ENCODE measurements around the gene AMH.

Gene AMH

DNA sequence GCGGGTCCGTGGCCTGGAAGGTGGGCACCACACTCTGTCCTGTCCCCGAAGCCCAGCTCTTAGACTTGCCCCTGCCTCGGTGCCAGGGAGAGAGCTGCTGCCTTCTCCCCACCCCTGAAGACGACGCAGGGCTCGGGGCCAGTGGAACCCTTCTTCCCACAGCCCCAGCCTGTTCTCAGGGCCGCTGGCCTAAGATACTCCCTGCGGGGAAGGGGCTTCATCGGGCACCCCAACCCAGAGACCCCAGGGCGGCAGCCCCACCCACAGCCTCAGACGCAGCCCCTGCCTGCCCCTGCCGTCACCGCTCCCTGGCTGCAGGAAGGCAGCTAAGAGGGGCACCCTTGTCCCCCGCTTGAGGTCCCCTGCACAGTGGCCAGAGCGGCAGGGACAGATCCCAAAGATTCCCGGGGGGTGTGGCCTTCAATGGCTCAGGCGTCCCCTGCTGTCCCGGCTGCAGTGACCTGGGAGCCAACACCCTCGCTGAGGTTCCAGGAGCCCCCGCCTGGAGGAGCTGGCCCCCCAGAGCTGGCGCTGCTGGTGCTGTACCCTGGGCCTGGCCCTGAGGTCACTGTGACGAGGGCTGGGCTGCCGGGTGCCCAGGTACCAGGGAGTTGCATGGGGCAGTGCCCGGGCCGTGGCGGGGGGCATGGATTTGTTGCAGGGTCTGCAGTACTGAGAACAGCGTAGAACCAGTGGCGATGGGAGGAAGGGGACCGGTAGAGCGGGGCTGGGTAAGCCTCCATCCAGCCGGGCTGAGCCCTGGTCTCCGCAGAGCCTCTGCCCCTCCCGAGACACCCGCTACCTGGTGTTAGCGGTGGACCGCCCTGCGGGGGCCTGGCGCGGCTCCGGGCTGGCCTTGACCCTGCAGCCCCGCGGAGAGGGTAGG, 1.0 kb downstream of the AMH start:
- no peak for DNase-seq (ENCODE audit: low read depth)

DNA sequence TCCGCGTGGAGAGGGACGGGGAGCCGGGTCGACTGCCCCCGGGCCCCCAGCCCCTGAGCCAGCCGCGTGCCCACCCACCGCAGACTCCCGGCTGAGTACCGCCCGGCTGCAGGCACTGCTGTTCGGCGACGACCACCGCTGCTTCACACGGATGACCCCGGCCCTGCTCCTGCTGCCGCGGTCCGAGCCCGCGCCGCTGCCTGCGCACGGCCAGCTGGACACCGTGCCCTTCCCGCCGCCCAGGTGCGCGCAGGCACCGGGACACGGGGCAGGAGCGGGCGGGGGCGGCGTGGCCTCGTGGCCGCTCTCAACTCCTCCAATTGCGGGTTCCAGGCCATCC, 1.6 kb downstream of the AMH start:
- no peak for DNase-seq (ENCODE audit: low read depth)

DNA sequence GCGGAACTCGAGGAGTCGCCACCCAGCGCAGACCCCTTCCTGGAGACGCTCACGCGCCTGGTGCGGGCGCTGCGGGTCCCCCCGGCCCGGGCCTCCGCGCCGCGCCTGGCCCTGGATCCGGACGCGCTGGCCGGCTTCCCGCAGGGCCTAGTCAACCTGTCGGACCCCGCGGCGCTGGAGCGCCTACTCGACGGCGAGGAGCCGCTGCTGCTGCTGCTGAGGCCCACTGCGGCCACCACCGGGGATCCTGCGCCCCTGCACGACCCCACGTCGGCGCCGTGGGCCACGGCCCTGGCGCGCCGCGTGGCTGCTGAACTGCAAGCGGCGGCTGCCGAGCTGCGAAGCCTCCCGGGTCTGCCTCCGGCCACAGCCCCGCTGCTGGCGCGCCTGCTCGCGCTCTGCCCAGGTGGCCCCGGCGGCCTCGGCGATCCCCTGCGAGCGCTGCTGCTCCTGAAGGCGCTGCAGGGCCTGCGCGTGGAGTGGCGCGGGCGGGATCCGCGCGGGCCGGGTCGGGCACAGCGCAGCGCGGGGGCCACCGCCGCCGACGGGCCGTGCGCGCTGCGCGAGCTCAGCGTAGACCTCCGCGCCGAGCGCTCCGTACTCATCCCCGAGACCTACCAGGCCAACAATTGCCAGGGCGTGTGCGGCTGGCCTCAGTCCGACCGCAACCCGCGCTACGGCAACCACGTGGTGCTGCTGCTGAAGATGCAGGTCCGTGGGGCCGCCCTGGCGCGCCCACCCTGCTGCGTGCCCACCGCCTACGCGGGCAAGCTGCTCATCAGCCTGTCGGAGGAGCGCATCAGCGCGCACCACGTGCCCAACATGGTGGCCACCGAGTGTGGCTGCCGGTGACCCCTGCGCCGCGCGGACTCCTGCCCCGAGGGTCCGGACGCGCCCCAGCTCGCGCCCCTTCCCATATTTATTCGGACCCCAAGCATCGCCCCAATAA, 2.3 kb downstream of the AMH start:
- DNase-seq (ENCODE audit: low read depth), result no peak

DNA sequence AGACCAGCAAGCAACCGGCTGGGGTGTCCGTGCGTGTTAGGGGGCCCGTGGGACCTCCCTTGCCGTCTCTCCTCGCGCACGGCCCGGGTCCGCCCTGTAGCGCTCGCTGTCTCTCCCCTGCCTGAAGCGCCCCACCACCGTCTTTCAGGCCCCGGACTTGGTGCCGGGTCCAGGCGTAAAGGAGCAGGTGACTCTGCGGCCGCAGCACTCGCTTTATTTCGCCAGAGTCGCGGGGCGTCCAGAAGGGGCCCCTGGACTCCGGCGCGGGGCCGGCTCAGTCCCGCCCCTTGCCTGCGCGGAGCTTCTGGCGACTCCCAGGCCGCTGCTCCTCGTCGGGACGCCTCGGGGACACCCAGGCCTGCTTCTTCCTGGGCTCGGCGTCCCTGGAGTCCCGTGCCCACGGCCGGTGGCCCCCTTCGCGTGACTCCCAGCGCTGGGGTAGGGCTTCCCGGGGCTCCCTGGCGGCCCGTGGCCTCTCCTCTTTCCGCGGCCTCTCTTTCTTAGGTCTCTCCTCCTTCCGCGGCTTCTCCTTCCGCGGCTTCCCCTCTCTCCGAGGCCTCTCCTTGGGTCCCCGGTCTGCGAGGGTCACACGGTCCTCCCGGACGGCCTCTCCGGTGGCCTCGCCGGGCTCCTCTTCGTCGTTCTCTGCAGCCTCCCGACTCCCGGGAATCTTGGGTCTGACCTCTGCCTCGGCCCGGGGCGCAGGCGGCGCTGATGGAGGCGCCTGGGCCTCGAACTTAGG, 3.1 kb downstream of the AMH start:
- no peak for DNase-seq (ENCODE audit: low read depth)

DNA sequence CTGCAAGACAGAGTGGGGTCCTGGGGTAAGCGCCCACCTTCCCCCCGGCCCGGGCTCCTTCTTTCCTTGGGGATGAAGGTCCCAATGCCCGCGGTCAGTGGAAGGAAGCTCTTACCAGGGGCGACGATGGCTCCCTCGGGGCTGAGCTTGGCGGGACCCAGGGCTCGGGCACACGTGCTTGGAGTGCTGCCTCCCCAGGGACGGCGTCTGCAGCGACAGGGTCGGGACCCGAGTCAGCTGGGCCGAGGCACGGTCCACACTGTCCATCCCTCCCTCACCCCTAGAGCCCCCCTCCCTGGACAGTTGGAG, 3.6 kb downstream of the AMH start:
- DNase-seq (ENCODE audit: low read depth), result no peak

DNA sequence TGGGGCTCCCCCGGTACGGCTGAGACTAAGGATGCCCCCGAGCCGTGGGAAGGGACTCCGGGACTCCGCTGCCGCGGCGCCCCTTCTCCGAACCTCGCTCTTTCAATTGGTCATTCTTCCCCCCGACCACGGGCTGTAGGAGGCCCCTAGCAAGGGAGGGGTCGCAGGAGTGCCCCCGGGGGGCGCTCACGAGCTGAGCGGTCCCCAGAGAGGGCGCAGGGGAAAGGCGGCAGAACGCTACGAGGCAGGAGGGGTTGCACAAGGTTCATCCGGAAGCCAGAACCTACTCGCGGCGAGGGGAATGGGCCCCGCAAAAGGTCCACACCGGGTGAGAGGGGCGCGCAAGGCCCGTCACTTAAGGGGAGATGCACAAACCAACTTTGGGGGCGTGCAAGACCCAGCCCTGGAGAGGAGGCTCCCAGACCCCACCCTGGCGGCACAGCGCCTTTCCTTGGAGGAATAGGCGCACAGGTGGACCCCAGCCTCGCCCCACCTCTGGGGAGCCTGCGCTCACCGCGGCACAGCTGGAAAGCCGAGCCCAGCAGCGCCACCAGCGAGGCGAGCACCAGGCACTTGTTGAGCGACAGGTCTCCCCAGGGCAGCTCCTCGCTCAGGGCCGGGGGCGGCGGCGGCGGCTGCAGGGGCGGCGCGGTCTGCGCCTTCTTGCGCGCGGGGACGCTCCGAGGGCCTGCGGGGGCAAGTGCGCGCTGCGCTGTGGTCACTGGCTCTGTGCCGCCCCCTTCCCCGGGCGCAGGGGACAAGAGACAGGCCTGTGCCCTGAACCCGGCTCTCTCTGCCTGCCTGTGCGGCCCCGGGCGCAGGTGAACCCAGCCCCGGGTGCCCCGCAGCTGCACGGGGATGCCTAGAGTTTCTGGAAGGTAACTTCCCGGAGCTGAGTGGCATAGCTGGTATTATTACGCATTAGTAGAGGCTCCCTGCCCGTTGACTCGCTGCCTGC, 4.3 kb downstream of the AMH start:
- DNase-seq (ENCODE audit: low read depth), result no peak

DNA sequence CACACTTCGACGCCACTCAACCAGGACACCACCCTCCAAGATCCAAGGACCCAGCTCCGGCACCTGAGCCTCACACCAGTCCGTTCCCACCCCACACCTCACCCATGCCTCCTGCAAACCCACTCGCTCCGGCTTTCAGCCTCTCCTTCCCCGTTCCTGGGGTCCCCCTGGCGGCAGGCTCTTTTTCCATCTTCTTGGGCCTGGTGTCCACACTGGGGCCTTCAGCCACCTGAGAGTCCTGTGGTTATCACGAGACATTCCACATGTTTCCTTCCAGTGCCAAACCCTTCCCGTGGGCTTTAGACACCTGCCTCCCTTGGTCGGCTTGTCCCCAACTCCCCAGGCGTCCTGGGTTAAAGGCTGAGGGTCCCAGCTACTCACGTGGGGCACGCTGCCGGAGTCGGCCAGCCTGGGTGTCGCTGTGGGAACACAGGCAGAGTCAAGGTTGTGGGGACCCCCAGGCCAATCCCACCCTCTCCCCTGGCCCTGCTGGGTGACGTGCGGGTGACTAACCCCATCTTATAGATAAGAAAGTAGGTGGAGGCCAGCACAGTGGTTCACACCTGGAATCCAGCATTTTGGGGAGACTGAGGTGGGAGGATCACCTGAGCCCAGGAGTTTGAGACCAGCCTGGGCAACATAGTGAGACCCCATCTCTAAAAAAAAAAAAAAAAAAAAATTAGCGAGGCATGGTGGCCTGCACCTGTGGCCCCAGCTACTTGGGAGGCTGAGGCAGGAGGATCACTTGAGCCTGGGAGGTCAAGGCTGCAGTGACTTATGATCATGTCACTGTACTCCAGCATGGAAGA, 5.1 kb downstream of the AMH start:
- no peak for DNase-seq (ENCODE audit: low read depth)

DNA sequence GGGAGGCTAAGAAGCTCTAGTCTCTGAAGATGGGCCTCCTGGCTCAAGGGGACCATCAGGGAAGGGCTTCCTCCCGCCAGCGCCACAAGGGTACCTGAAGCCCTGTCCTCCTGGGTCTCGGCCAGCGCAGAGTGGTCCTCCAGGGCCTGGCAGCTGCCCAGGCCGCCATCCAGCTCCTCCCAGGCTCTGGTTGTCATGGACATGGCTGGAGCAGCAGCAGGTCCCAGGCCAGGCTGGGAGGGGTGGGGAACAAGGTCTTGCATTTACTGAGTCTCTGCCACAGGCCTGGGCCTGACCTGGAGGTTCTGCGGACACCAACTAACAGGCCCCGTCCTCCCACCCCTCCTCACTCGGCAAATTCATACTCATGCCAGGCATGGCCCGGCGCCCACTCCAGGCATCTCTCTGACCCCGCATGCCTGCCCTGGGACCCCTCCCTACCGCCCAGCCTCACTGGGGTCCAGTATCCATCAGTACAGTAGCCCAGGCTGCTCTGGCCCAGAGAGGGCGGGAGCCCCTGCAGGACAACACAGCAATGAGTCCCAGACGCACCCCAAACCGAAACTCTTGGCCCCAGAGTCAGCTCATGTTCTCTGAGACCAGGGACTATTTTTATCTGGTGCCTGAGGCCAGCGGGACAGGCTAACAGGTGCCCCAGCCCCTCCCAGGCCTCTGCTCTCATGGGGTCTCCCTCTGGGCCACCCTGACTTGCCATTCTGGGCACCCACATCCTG, 6.2 kb downstream of the AMH start:
- no peak for DNase-seq (ENCODE audit: low read depth)

DNA sequence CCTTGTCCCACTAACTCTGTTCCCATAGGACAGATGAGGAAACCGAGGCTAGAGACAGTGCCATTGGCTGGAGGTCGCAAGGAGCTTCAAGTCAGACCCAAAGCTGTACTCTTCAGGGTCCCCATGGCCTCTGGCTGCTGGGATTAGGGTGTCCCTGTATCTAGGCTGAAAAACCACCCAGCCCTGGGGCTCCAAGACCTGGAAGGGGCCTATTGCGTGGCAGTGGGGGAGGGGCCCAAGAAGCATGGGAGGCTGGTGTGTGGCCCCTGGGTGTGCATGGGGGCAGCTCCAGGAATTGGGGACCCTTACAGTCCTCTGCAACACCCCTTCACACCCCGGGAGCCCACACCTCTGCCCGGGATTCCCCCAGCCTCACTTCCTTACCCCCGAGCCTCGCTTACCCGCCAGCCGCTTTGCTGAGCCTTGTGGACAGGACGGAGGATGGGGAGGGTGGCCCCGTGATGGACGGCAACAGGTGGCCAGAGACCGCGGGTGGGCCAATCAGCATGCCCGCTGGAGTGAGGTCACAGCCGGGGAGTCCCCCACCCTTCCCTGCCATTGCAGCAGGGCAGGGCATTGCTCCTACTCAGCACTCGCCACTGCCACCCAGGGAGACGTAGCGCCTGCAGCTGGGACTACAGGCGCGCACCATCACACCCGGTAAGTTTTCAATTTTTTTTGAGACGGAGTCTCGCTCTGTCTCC, 7.0 kb downstream of the AMH start, which contains the start of gene JSRP1:
Gene JSRP1 (minus strand): TSS at position 436 of the 704 bp plus-strand sequence. CDS start 1,103 bp downstream, outside the sequence.
- no peak for DNase-seq (ENCODE audit: low read depth)

DNA sequence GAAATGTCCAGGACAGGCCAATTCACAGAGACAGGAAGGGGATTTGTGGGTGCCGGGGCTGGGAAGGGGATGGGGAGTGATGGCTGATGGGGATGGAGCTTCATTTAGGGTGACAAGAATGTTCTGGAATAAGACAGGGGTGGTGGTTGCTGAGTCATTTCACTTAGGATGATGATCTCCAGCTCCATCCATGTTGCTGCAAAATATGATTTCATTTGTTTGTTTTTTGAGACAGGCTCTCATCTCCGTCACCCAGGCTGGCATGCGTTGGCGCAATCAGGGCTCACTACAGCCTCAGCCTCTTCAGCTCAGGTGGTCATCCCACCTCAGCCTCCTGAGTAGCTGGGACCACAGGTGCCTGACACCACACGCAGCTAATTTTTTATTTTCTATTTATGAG, 10.2 kb downstream of the AMH start:
- no peak for DNase-seq (ENCODE audit: low read depth)

DNA sequence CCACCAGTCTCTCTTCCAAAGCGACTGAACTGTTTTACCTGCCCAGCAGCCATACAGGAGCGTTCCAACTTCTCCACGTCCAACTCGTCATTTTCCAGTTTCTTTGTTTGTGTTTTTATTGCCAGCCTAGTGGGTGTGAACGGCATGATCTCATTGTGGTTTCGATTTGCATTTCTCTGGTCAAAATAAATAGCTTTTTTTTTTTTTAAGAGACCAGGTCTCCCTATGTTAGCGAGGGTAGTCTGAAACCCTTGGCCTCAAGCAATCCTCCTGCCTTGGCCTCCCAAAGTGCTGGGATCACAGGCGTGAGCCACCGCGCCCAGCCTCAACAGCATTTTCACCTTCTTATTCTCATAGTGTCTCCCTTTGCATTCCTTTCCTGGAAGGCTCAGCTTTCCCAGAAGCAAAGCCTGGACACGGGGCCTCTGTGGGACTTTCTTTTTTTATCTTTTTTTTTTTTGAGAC, 11.2 kb downstream of the AMH start:
- DNase-seq (ENCODE audit: low read depth), result no peak

DNA sequence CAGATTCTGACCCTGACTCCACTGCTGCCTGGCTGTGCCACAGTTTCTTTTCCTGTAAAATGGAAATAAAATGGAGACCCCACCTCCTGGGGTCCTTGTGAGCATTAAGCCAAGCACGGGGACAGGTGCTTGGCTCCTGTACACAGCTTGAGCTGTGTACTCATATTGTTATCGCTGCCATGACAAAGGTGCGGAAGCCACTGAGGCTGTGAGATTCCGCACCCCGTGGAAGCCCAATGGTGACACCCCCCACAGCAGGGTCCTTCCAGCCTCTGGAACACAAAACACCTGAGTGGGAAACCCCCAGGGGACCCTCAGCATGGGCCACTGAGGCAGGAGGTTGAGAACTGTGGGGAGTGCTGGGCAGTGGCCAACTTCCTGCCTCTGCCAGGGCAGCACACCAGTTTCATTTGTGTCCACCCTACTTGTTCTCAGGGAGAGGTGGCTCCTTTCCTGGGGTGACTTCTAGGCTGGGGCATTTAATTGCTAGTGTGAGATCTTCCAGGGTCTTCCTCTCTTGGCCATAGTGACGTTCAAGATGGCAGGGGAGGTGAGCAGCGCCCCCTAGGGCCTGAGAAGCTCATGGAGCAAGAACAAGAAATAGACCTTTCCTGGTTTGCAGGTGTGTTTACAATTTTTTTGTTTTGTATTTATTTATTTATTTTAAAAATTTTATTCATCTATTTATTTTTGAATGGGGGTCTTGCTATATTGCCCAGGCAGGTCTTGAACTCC, 12.5 kb downstream of the AMH start:
- DNase-seq (ENCODE audit: low read depth), result peak; percentile 55

DNA sequence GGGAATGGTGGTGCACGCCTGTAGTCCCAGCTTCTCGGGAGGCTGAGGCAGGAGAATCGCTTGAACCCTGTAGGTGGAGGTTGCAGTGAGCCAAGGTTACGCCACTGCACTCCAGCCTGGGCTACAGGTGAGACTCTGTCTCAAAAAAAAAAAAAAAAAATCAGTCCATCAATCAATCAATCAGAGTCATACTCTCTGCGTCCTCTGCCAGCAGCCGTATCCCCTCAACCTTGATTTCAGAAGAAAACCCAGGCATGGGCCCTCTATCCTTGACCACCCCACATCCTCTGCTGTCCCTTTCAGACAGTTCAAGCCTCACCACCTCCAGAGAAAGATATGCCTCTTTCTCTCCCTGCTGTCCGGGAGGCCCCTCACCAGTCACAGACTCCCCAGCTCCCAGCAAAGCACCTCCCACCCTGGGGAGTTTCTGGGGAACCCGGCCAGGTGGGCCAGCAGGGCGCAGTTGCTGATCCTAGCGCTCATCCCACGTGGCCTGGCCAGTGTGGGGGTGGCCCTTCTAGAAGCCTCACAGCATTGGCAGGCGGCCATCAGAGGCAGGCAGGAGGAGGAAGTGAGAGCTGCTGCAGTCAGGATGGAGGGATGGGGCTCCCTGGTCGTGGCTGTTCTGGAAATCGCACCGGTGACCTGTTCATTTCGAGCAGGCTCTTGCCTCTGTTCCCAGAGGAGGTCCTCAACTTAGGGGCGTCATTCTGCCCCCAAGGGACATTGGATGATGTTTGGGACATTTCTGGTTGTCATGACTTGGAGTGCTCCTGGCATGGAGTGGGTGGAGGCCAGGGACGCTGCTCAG, 17.3 kb downstream of the AMH start:
- DNase-seq (ENCODE audit: low read depth), result peak; percentile 33

DNA sequence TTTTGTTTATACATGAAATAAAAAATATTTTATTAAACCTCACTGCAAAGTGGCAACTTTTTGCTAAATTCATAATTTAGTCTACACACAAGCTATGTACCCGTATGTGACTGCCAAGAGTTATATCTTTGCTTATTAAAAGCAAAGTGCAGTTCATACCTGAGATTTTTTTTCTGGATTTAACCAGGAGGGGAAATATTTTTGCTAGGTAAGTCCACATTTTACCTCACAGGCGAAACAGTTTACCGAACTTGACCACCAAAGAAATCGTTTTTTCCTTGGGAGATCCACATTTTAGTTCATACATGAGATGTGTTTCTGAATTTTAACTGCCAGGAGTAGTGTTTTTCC, 19.3 kb downstream of the AMH start:
- no peak for DNase-seq (ENCODE audit: low read depth)

DNA sequence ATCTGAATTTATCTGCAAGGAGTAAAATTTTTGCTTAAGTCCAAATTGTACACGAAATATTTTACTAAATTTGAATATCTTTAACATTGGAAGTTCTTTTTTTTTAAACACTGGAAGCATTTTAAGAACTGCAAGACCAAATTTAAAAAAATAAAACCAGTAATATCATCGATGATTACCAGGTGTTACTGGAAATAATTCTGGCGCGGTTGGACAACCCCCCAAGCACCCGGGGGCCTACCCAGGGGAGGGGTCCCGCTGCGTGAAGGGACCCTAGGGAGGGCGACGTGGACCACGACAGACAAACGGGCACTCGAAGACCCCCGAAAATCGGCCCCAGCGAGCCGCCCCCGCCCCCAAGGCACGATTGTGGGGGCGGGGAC, 19.7 kb downstream of the AMH start:
- DNase-seq (ENCODE audit: low read depth), result no peak

DNA sequence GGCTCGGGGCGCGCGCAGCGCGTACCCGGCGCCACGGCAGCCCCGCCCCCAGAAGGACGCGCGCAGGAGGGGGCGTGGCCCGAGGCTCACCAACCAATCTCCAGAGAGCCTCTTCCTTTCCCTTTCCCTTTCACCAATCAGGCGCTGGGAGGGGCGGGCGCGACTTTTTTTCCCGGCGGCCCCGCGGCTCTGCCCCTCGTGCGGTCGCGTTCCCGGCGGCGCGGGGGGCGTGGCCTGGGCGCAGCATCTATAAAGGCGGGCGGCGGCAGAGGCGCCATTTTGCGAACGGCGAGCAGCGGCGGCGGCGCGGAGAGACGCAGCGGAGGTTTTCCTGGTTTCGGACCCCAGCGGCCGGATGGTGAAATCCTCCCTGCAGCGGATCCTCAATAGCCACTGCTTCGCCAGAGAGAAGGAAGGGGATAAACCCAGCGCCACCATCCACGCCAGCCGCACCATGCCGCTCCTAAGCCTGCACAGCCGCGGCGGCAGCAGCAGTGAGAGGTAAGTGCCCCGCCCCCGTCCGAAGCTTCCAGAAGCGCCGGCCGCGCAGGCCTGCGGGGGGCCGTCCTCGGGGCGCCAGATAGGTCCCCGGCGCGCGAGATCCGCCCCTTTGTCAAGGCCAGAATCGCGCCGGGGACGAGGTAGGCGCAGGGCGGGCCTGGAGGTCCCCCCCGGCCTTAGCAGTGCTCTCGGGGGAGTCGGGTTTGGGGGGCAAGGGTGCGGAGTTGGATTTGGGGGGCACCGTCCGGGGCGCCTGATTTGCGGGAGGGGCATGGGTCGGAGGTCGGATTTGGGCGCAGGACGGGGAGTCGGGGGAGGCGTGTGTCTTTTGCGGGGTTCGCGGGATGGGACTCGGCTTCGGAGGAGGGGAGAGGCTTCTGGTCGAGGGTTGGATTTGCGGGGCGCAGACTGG, 20.4 kb downstream of the AMH start:
- peak; percentile 99 for DNase-seq (ENCODE audit: low read depth)

DNA sequence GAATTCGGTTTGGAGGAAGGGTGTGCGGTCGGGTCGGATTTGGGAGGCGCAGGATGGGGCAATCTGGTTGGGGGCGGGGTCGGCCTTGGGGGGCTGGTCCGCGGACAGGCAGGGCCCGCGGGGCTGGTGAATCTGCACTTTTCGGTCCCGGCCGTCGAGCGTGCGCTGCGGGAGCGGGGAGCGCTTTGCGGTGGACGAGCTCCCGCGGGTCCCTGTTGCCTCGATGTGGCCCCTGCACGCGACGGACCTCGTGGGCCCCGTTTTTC, 21.0 kb downstream of the AMH start:
- DNase-seq (ENCODE audit: low read depth), result no peak
